Astrocyte of the hippocampus (primary cell): ENCODE results near the gene PIK3CD.
"Not testable (repeated sequence)": the region's sequence is repeated elsewhere in the genome, so short reads cannot be mapped to it uniquely, and the experiment has no call there.

Experiments
- DNase-seq: peaks from one replicate; pipeline ENCODE4 v3.0.0; 2011; ENCODE audit warnings: low read depth, low spot score

The PIK3CD gene

DNA sequence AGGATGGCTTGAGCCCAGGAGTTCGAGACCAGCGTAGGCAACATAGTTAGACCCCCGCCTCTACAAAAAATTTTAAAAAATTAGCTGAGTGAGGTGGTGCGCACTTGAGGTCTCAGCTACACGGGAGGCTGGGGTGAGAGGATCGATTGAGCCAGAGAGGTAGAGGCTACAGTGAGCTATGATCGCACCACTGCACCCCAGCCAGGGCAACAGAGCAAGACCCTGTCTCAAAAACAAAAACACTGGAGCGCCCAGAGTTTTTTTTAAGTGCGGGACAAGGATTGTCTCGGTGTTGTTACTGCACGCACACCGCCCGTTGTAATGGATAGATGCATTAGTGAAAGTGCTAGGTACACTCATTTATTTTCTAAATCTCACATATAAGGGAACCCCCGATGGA is 37.1 kb downstream of the PIK3CD start:
- DNase-seq: no peak

DNA sequence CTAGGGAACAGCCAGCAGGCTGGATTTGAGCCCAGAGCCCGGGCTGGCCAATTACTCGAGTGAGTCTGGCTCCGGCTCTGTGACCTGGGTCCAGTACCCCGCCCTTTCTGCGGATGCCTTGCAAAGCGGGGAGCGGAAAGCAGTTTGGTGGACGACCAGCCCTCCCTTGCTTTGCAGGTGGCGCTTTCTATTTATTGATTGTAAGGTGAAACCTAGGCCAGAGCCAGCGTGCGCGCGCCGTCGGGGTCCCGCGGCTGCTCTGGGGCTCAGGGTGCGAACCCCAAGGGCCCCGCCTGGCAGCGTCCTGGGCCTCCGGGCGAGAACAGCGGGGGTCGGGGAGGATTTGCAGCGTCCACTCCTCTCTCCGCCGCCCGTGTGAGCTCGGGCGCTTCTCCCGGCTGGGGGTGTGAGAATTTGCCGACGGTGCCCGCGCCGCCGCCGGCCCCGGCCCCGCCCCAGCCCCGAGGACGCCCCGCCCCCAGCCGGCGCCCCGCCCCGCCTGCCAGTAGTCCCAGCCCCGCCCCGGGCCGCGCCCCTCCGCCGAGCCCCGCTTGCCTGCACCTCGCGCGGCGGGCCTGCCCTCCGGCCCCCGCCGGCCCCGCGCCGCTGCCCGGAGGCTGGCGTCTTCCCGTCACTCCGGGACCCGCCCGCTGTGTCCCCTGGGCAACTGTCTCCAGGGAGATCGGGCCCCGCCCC is 37.6 kb downstream of the PIK3CD start:
- peak; percentile 91 for DNase-seq

DNA sequence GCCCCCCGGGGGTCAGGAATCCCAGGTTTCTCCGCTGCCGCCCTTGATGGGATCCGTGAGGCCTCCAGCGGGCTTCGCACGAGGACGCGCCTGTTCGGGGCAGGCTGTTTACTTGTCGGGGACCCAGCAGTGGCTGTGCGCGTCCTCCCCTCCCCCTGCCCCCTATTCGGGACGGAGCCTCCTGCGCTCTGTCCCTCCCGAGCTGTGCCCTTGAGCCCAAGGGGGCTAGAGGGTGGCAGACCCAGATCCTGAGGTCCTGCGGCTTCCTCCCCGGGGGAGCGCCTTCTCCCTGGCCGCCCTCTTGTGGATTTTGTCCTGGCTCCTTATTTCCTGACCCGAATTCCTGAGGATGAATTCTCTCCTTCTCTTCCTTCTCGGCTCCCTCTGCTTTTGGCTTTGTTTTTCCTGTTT is 38.4 kb downstream of the PIK3CD start:
- DNase-seq: peak; percentile 56

DNA sequence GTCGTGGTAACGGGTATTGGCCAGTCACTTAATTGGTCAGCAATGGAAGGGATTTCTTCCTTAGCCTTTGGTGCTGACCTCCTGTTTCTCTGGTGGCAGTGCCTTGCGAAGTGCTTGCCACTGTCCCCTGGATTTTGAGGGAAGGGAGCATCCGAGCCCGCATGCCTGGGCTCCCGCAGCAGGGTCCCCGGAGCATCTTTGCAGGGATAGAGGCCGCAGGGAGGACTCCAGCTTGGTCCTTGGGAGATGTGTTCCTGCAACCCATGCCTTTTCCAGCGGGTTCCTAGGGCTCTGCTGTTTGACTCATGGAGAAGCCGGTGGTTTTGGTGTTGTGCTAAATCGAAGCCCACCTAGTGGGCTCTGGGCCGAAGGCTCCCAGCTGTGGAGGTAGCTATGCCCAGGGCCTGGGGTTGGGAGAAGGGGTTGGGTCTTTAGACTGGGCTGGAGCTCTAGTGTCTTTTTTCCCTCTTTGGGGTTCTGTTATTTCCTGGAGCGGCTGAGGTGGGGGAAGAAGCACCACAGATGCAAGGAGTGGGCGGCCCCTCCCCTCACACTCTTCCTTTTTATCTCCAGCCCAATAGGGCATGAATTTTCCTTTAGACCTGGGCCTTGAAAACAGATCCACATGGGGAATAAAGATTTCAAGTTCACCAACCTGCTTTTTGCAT is 39.0 kb downstream of the PIK3CD start:
- peak; percentile 36 for DNase-seq

DNA sequence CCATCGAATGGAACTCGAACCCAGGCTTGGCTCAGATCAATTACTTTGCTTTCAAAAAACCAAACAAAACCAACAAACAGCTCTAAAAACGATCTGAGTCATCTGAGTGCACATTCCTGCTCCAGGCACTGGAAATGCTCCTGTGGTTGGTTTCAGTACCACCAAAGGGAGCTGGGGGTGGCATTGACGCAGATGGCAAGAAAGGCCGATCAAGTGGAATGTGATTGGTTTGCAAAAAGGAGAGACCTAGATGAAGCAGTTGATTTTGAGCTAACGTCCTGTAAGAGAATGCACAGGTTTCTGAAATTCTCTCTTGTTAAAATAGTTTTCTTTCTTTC is 39.5 kb downstream of the PIK3CD start:
- peak; percentile 90 for DNase-seq

DNA sequence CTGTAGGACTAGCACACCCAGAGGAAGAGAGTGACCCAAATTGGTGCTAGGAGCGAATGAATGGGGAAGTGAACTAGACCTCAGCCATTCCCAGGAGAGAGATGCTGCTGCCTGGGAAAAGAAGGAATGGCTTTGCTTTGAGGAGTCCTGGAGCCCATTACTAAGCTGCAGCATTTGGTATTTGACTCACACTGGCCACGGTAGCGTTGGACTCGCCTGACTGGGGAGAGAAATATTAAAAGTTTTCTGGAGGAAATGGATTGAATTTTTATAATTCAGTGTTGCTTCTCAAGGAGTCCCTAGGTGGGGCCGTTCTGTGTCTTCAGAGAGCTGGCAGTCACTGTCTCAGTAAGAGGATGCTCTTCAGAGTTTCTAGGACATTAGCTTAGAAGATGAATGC is 40.2 kb downstream of the PIK3CD start:
- DNase-seq: no peak

DNA sequence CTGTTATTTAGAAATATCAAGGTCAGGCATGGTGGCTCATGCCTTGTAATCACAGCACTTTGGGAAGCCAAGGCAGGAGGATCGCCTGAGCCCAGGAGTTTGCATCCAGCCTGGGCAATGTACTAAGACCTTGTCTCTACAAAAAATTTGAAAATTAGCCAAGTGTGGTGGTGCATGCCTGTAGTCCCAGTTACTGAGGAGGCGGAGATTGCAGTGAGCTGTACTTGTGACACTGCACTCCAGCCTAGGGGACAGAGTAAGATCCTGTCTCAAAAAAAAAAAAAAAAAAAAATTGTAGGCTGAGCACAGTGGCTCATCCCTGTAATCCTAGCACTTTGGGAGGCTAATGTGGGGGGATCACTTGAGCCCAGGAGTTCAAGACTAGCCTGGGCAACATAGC is 45.3 kb downstream of the PIK3CD start:
- no peak for DNase-seq

DNA sequence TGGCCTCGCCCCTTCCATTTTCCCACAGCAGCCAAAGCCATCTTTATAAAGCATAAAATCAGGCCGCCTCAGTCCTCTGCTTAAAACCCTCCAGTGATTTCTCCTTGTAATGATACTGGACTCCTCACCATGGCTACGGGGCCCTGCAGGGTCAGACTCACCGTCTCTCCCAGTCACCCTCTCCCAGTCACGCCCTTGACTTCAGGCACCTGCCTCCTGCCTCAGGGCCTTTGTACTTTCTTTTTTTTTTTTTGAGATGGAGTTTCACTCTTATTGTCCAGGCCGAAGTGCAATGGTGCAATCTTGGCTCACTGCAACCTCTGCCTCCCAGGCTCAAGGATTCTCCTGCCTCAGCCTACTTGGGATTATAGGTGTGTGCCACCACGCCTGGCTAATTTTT is 47.8 kb downstream of the PIK3CD start:
- DNase-seq: no peak

DNA sequence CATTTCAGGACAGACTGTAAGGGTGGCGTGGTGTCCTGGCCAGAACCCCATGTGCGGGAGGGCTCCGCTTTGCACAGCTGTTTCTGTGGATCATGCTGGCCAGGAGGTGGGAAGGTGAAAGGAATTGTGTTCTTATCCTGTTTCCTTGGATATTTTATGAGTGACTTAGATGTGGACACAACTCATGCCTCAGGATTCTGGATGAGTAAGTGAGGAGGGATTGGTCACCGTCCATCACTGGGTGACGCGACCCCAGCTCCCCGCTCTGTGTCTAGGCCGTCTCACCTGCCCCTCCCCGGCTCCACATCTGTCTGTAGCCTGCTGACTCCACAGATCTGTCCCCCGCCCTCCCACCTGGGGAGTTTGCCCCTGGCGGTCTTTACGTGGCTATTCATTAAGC is 48.8 kb downstream of the PIK3CD start:
- DNase-seq: peak; percentile 80

DNA sequence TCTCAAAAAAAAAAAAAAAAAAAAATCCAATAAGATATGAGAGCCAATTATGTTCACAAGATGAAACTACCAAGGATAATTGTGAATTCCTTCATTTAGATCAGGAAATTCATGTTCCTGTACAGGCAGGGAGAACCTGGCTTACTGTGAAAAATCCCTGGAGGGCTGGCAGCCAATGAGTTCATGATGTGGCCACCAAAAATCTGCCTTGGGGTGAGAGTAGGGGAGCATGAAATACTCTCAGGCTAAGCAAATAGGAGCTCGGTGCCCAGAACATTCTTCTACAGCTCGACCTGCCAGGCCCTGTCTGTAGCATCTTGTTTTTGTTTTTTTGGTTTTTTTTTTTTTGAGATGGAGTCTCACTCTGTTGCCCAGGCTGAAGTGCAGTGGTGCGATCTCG is 50.1 kb downstream of the PIK3CD start:
- peak; percentile 69 for DNase-seq

DNA sequence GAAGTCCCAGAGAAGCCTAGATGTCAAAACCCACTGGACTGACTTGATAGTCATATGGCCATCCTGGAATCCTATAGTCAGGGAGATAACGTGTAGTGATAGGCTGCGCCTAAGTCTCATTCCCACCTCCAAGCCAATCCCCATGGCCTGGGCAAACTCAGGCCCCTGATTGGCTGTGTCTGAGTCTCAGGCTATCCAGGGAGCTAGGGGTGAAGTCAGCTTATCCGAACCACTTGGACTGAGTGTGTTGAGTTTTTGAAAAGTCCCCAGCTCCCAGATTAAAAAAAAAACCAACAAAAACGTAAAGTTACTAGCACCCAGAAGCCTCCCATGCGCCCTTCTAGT is 51.6 kb downstream of the PIK3CD start:
- DNase-seq: no peak

DNA sequence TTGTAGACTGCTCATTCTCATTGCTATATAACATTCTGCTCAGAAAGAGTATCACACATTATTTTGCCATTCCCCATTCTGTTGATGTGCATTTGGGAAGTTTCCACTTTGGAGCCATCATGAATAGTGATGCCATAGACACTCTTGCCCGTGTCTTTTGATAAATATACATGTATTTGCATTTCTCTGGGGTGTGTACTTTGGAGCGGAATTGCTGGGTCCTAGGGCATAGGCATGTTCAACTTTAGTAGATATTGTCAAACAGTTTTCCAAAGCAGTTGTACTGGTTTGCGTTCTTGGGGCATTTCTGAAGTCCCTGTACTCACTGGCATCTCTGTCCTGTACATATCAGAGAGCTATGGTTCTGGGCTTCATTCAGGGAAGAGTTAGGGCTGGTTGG is 52.1 kb downstream of the PIK3CD start:
- DNase-seq: no peak

DNA sequence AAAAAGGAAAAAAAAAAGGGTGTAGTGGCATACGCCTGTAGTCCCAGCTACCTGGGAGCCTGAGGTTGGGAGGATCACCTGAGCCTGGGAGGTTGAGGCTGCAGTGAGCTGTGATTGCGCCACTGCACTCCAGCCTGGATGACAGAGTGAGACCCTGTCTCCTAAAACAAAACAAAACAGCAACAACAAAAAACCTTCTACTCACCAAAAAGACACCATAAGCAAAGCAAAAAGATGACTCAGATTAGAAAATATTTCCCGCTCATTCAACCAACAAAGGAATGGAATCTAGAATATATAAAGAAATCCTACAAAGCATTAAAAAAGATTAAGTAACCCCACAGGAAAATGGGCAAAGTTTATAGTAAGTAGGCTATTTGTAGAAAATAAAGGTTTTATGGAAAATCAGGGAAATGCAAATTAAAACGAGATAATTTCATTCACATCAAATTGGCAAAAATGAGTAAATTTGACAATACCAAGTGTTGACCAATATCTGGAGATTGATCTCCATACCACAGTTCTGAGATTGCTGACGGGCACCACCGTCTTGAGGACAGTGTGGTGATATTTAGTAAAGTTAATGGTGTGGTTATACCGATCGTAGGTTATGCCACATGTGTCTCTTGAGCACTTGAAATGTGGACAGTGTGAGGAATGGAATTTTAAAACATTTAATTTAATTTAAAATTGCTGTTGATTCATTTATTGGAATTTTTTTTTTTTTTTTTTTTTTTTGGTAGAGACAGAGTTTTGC is 54.0 kb downstream of the PIK3CD start:
- DNase-seq: peak; percentile 74

DNA sequence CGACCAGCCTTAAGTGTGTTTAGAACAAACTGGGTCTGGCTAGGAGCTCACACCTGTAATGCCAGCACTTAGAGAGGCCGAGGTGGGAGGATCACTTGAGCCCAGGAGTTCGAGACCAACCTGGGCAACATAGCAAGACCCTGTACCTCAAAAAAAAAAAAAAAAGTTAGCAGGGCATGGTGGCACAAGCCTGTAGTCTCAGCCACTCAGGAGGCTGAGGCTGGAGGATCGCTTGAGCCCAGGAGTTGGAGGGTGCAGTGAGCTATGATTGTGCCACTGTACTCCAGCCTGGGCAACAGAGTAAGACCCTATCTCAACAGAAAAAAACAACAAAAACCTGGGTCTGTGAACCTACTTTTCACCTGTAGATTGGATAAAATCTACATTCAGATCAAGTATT is 54.6 kb downstream of the PIK3CD start:
- no peak for DNase-seq

DNA sequence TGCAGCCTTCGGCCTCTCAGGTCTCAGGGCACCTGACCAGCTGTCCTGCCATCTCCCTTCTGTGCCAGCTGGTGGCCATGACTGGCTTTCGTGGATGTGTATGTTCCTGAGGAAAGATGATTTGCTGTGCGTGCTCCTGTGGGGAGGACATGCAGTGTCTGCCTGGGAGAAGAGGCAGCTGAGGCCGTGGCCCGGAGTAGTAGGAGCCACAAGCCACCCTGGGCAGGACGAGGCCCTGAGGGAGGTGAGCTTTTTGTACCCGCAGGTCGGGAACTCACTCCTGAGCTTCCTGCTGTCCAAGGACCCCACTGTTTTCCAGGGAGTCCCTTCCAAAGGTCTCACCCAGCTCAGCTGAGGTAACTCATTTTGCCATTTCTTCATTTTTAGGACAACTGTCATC is 58.5 kb downstream of the PIK3CD start:
- DNase-seq: no peak

DNA sequence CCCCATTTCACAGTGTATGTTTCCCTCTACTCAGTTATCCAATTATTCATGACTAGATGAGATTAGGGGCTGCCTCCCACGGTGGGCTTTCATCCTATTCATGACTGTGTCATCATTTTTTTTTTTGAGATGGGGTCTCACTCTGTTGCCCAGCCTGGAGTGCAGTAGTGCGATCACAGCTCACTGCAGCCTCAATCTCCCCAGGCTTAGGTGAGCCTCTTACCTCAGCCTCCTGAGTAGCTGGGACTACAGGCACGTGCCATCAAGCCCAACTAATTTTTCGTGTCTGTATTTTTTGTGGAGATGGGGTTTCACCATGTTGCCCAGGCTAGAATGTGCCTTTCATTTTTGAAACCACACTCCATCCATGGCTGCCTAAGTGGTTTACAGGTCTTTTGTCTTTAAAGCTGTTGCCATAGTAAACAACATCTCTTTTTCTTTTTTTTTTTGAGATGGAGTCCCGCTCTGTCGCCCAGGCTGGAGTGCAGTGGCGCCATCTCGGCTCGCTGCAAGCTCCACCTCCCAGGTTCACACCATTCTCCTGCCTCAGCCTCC is 60.0 kb downstream of the PIK3CD start:
- no peak for DNase-seq

DNA sequence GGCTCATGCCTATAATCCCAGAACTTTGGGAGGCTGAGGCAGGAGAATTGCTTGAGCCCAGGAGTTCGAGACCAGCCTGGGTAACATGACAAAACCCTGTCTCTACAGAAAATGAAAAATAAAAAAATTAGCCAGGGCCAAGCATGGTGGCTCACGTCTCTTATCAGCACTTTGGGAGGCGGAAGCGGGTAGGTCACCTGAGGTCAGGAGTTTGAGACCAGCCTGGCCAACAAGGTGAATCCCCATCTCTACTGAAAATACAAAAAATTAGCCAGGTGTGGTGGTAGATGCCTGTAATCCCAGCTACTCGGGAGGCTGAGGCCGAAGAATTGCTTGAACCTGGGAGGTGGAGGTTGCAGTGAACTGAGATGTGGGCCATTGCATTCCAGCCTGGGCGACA is 61.2 kb downstream of the PIK3CD start:
- not testable (repeated sequence) for DNase-seq

DNA sequence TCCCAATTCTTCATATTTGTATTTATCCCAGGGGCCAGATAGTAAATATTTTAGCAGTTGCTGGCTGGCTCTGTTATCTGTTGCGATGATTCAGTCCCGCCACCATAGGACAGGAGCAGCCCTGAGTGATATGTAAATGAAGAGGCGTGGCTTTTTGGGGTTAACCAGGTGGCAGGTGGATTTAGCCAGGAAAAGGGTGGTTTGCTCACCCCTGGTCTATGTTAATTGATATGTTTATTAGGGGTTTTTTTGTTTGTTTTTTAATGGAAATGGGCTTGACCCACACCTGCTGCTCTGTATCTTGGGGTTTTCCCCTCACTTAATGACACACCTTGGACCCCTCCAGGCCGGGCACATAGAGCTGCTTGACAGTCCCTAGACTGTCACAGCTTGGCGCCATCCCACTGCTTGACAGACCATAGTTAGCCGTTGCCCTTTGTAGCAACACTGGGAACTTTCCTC is 62.8 kb downstream of the PIK3CD start:
- DNase-seq: no peak

DNA sequence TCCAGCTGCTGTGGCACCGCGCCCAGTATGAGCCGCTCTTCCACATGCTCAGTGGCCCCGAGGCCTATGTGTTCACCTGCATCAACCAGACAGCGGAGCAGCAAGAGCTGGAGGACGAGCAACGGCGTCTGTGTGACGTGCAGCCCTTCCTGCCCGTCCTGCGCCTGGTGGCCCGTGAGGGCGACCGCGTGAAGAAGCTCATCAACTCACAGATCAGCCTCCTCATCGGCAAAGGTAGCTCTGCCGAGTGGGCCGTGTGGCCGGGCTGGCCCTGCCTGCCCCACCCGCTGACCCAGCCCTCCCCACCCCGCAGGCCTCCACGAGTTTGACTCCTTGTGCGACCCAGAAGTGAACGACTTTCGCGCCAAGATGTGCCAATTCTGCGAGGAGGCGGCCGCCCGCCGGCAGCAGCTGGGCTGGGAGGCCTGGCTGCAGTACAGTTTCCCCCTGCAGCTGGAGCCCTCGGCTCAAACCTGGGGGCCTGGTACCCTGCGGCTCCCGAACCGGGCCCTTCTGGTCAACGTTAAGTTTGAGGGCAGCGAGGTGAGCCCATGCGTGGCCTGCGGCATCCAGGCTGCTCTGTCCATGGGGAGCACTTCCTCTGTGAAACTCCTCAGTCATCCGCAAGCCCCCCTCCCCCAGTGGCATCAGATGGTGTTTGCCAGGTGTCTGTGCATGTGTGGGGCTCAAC is 64.2 kb downstream of the PIK3CD start:
- DNase-seq: no peak

DNA sequence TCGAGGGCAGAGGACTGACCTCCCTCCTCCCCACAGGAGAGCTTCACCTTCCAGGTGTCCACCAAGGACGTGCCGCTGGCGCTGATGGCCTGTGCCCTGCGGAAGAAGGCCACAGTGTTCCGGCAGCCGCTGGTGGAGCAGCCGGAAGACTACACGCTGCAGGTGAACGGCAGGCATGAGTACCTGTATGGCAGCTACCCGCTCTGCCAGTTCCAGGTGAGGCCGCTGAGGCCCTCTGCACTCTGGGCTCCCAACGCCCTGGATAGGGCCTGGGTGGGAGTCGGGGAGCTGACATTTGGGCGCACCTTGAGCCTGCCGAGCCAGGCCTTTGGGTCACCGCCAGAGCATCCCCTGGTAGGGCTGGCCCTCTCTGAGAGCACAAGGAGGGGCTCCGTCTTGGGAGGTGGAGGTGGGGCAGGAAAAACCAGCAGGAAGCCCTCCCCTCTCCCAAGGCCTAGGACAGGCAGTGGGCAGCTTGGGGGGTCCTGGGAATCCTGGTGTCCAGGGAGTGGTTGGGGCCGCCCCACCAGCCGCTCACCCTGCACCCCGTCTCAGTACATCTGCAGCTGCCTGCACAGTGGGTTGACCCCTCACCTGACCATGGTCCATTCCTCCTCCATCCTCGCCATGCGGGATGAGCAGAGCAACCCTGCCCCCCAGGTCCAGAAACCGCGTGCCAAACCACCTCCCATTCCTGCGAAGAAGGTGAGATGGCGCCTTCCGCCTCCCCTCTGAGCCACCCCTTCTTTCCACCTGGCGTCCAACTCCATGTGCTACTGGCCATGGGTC is 65.1 kb downstream of the PIK3CD start:
- DNase-seq: no peak
